IPS-20b (cell line): ENCODE data around the gene HSD17B1.

ENCODE experiments used
- H3K27ac ChIP-seq: one replicate; pipeline ENCODE4 v1.5.1; 2013; ENCODE audit warnings: low read length
- H3K27me3 ChIP-seq: 2 replicates; pipeline ENCODE4 v1.6.1; 2013; ENCODE audit warnings: mild to moderate bottlenecking, low read length, inconsistent platforms; ENCODE audit not compliant: insufficient read depth
- H3K36me3 ChIP-seq: 2 replicates; pipeline ENCODE4 v1.6.1; 2013; ENCODE audit warnings: low read depth, mild to moderate bottlenecking, inconsistent platforms, low read length, moderate library complexity; ENCODE audit not compliant: insufficient read depth
- H3K4me1 ChIP-seq: 2 replicates; pipeline ENCODE4 v1.6.1; 2013; ENCODE audit warnings: mild to moderate bottlenecking, control low read depth, inconsistent platforms, low read length, moderate library complexity; ENCODE audit not compliant: insufficient read depth
- H3K4me3 ChIP-seq: 2 replicates; pipeline ENCODE4 v1.5.1; 2013; ENCODE audit warnings: mild to moderate bottlenecking, low read length, inconsistent platforms
- H3K9ac ChIP-seq: 2 replicates; pipeline ENCODE4 v1.6.1; 2013; ENCODE audit warnings: low read depth, mild to moderate bottlenecking, inconsistent platforms, low read length, moderate library complexity
- H3K9me3 ChIP-seq: 2 replicates; pipeline ENCODE4 v1.6.1; 2013; ENCODE audit warnings: mild to moderate bottlenecking, low read depth, low read length, inconsistent platforms; ENCODE audit not compliant: insufficient read depth

HSD17B1 gene

GRCh38 chr17:42564815-42565522 is 12.2 kb downstream of the HSD17B1 start:
- no peaks in the 10 kb centered on the region for H3K9me3 ChIP-seq
- H3K27ac ChIP-seq = no peak overlapping the region
- peaks cover 7% of the 10 kb centered on the region; the same call in 1 of the 2 replicates for H3K4me1 ChIP-seq
- H3K36me3 ChIP-seq = peaks cover 46% of the 10 kb centered on the region
- H3K9ac ChIP-seq = no peak overlapping the region
- no peaks in the 10 kb centered on the region for H3K27me3 ChIP-seq
- no peak overlapping the region for H3K4me3 ChIP-seq

GRCh38 chr17:42565523-42566214 is 12.9 kb downstream of the HSD17B1 start:
- peaks cover 52% of the 10 kb centered on the region for H3K36me3 ChIP-seq
- peak overlapping the region; percentile 86; the same call in 1 of the 2 replicates for H3K9ac ChIP-seq
- no peaks in the 10 kb centered on the region for H3K27me3 ChIP-seq
- H3K4me1 ChIP-seq = peaks cover 7% of the 10 kb centered on the region; the same call in 1 of the 2 replicates
- H3K9me3 ChIP-seq = no peaks in the 10 kb centered on the region
- H3K27ac ChIP-seq = no peak overlapping the region
- H3K4me3 ChIP-seq = no peak overlapping the region

- peak overlapping the region; percentile 91 for H3K4me3 ChIP-seq
- peaks cover 59% of the 10 kb centered on the region for H3K36me3 ChIP-seq
- peak overlapping the region; percentile 86; the same call in 1 of the 2 replicates for H3K9ac ChIP-seq
- peaks cover 7% of the 10 kb centered on the region; the same call in 1 of the 2 replicates for H3K4me1 ChIP-seq
- H3K27me3 ChIP-seq = no peaks in the 10 kb centered on the region
- no peaks in the 10 kb centered on the region for H3K9me3 ChIP-seq
- H3K27ac ChIP-seq = peak overlapping the region; percentile 98
These were observed 13.6 kb downstream of the HSD17B1 start for GRCh38 chr17:42566215-42566882.

- Histone ChIP-seq H3K36me3 (peaks cover 66% of the 10 kb centered on the region), H3K9me3 (no peaks in the 10 kb centered on the region), H3K27me3 (no peaks in the 10 kb centered on the region), H3K4me3 (peak within 1 kb of the TSS; percentile 91), H3K4me1 (peaks cover 7% of the 10 kb centered on the region; the same call in 1 of the 2 replicates), H3K27ac (peak within 1 kb of the TSS; percentile 98), H3K9ac (peak within 1 kb of the TSS; percentile 89)
These were observed 14.3 kb downstream of the HSD17B1 start, which contains the start of gene MLX for GRCh38 chr17:42566883-42567573. TSS of gene MLX (plus strand) at chr17:42567100. CDS start at chr17:42567125, 25 bp downstream.

- Histone ChIP-seq H3K9me3 (no peaks in the 10 kb centered on the region), H3K36me3 (peaks cover 77% of the 10 kb centered on the region), H3K4me1 (no peaks in the 10 kb centered on the region), H3K27me3 (no peaks in the 10 kb centered on the region), H3K27ac (no peak overlapping the region), H3K9ac (no peak overlapping the region), H3K4me3 (no peak overlapping the region)
These were observed 15.8 kb downstream of the HSD17B1 start for GRCh38 chr17:42568341-42569111.

GRCh38 chr17:42571435-42572225 is 18.9 kb downstream of the HSD17B1 start:
- Histone ChIP-seq H3K27ac (no peak overlapping the region), H3K9ac (no peak overlapping the region), H3K36me3 (peaks cover 78% of the 10 kb centered on the region)

GRCh38 chr17:42573095-42573494 is 20.4 kb downstream of the HSD17B1 start:
- no peaks in the 10 kb centered on the region for H3K9me3 ChIP-seq
- no peaks in the 10 kb centered on the region for H3K27me3 ChIP-seq
- H3K36me3 ChIP-seq = peaks cover 78% of the 10 kb centered on the region
- no peak overlapping the region for H3K4me3 ChIP-seq
- no peak overlapping the region for H3K27ac ChIP-seq
- no peaks in the 10 kb centered on the region for H3K4me1 ChIP-seq
- H3K9ac ChIP-seq = no peak overlapping the region

More at GRCh38 chr17:42571435-42572225, 18.9 kb downstream of the HSD17B1 start:
- Histone ChIP-seq H3K27me3 (no peaks in the 10 kb centered on the region), H3K4me3 (no peak overlapping the region), H3K9me3 (no peaks in the 10 kb centered on the region), H3K4me1 (no peaks in the 10 kb centered on the region)

- Histone ChIP-seq H3K9ac (no peak overlapping the region), H3K4me3 (no peak overlapping the region), H3K27me3 (no peaks in the 10 kb centered on the region), H3K4me1 (no peaks in the 10 kb centered on the region), H3K9me3 (no peaks in the 10 kb centered on the region), H3K27ac (no peak overlapping the region), H3K36me3 (peaks cover 66% of the 10 kb centered on the region)
These were observed 21.7 kb downstream of the HSD17B1 start for GRCh38 chr17:42574463-42574862.

- H3K9me3 ChIP-seq = no peaks in the 10 kb centered on the region
- no peak overlapping the region for H3K27ac ChIP-seq
- peaks cover 60% of the 10 kb centered on the region for H3K36me3 ChIP-seq
- H3K9ac ChIP-seq = peak overlapping the region; percentile 95
- no peaks in the 10 kb centered on the region for H3K4me1 ChIP-seq
- H3K27me3 ChIP-seq = no peaks in the 10 kb centered on the region
- H3K4me3 ChIP-seq = peak overlapping the region; percentile 94
These were observed 24.4 kb downstream of the HSD17B1 start for GRCh38 chr17:42577140-42577531.

GRCh38 chr17:42577532-42578281 is 25.0 kb downstream of the HSD17B1 start, which contains the start of gene PSMC3IP:
TSS of gene PSMC3IP (minus strand) at chr17:42577729. CDS start at chr17:42577686, 43 bp downstream.
- Histone ChIP-seq H3K4me1 (no peaks in the 10 kb centered on the region), H3K27ac (peak within 1 kb of the TSS; percentile 45), H3K27me3 (no peaks in the 10 kb centered on the region), H3K9me3 (no peaks in the 10 kb centered on the region), H3K36me3 (peaks cover 60% of the 10 kb centered on the region), H3K4me3 (peak within 1 kb of the TSS; percentile 94), H3K9ac (peak within 1 kb of the TSS; percentile 95)
